ENCODE results near the gene BRMS1.
A peak's percentile ranks its signal among the peaks of the same experiment; 100 is the strongest.
"Not testable (repeated sequence)": the region's sequence is repeated elsewhere in the genome, so short reads cannot be mapped to it uniquely, and the experiment has no call there.

BRMS1 gene

DNA sequence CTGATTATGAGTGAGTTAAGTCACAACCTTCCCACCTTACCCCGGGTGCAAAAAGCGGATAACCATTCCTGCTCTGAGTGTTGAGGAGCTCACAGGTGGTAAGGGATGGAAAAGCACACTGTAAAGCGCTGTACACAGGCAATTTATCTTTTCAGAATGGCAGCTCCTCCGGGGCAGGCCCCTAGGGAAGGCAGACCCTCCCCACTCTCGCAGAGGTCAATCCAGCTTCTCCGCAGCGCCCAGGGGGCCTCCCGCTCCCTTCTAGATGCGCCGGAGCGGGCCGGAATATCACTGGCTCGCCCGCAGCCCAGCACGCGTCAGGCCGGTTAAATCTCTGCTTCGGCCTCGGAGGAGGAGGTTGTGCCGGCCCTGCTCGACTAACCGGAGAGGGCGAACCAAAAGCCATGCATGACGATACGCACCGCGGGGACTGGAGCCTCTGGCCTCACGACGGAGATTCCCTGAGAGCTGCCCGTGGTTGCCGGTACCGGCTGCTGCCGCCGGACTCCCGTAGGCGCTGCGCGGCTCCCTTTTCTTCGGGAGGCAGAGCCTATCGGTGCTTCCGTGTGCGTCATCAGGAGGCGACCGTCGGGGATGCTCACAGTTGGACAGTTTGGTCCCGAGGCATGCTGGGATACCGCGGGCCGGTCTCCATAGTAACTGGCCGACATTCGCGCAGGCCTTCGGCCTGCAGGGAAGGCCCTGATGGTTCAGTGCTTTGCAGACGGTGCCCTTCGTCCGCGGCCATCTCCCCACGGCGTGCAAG, at the start of gene BRMS1:
Gene BRMS1, minus strand, starts transcription at position 555 of the 766 bp plus-strand sequence. CDS start 2,870 bp downstream, outside the sequence.
- DNase-seq, result peak; percentile 93 to 97

GRCh38 chr11:66393954-66394353, 49.0 kb upstream of the BRMS1 start:
- no peak for DNase-seq

- DNase-seq, result no peak
Measured at GRCh38 chr11:66391322-66391721, 46.4 kb upstream of the BRMS1 start.

GRCh38 chr11:66388780-66389386, 44.0 kb upstream of the BRMS1 start:
- DNase-seq, result peak; percentile 67 to 69

DNA sequence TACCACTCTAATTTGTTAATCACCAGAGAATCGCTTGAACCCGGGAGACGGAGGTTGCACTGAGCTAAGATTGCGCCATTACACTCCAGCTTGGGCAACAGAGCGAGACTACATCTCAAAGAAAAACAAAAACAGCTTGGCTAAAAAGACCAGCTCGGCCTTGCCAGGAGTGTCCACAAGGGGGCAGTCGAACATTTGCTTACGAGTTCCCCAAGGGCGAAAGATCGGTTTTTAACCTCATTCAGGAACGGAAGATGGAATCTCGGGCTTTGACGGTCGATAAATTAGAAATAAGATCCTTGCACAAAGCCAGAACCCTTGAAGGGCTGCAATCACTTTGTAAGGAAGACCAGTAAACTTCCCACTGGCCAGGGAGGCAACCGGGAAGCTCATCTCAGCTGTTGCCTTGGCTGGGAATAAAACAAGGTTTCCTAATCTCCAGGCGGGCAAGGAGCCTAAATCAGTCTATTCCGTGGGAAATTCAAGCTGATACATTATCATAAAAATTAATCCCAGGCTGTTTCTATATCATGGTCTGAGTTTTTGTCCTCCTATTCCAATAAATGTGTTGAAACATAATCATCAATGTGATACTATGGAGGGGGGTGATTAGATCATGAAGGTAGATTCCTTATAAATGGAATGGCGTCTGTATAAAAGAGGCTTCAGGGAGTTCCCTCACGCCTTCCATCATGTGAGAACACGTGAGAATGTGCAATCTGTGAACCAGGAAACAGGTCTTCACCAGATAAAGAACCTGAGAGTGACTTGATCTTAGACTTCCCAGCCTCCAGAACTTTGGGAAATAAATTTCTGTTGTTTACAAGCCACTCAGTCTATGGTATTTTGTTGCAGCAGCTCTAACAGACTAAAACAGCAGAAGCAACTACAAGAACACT, 41.5 kb upstream of the BRMS1 start:
- peak; percentile 80 to 88 for DNase-seq

DNA sequence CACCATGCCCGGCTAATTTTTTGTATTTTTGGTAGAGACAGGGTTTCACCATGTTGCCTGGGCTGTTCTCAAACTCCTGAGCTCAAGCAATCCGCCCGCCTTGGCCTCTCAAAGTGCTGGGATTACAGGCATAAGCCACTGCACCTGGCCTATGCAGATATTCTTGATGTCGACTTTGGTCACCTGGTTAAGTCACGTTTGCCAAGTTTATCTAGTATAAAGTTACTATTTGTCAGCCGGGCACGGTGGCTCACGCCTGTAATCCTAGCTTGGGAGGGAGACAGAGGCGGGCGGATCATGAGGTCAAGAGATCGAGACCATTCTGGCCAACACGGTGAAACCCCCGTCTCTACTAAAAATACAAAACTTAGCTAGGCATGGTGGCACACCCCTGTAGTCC, 39.4 kb upstream of the BRMS1 start:
- not testable (repeated sequence) for DNase-seq

- not testable (repeated sequence) for DNase-seq
Measured at GRCh38 chr11:66380264-66380663, 35.4 kb upstream of the BRMS1 start.

GRCh38 chr11:66373690-66374287, 28.9 kb upstream of the BRMS1 start:
- DNase-seq, result not testable (repeated sequence)

DNA sequence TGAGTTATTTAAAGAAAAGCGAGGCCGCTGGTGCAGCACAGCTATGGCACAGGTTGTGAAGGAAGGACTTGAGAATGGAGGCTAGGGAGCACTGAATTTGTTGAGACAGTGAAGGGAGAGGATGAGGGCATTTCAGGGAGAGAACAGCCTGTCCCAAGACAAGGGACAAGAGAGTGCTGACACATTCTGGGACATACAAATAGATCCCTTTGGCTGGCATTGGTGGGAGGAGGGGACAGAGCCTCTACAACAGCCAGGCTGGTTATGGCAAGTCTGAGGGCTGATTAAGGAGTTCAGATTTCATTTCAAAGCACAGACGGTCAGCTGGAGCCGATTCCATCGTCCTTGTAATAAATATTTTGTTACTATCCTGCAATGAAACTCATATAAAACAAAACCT, 28.4 kb upstream of the BRMS1 start:
- DNase-seq, result no peak

GRCh38 chr11:66371627-66372415, 26.9 kb upstream of the BRMS1 start, which contains the start of gene SLC29A2:
TSS of gene SLC29A2 (minus strand) at chr11:66371760. CDS start at chr11:66371591, 169 bp downstream.
- DNase-seq, result peak; percentile 67 to 75

DNA sequence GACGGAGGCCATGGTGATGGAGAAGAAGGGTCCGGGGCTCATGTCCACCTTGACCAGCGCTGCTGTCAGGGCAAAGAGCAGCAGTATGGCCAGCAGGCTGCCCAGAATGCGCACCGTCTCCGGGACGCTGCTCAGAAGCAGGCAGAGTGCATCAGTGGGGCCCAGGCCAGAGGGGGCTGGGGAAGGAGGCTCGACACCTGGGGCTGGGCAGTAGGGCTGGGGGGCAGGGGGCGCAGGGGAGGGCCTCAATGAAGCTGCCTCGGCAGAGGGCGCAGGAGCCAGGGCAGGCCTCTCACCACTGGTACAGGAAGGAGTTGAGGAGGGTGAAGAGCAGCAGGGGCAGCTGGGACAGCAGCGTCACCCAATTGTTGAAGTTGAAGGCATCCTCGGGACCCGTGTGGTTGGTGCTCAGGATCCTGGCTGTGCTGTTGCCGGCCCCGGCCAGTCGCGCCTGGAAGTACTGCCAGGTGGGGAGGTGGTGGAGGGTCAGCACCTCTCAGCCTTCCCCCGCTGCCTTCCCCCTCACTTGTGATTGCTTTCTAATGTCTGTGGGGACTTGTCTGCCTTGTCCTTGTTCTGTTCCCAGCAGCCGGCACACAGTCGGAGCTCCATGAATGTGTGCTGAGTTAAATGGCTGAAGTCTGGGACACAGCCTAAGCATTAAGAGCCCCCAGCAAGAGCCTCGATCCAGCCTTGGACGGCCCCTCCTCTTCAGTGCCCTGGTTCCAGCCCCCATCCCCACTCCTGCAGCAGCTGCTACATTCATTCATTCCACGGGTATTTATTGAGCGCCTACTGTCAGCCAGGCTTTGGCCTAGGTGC, 24.4 kb upstream of the BRMS1 start:
- DNase-seq, result no peak

DNA sequence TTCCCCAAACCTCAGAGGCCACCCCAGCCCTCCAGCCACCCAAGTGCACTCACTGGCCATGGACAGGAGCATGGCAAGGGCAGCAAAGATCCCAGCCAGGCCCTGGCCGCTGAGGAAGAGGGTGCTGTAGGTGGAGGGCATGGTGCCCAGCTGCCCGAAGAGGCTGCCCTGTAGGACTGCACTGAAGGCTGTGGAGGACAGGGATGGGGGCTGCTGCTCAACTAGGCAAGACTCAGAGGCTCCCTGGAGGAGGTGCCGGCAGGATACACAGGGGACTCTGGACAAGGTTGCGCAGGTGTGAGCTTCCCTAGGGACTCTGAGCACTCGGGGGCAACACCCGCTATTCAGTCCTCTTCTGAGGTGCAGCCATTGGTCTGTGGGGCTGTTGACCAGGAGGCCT, 23.6 kb upstream of the BRMS1 start:
- DNase-seq, result no peak

- no peak for DNase-seq
Measured at GRCh38 chr11:66367561-66368312, 22.8 kb upstream of the BRMS1 start.

DNA sequence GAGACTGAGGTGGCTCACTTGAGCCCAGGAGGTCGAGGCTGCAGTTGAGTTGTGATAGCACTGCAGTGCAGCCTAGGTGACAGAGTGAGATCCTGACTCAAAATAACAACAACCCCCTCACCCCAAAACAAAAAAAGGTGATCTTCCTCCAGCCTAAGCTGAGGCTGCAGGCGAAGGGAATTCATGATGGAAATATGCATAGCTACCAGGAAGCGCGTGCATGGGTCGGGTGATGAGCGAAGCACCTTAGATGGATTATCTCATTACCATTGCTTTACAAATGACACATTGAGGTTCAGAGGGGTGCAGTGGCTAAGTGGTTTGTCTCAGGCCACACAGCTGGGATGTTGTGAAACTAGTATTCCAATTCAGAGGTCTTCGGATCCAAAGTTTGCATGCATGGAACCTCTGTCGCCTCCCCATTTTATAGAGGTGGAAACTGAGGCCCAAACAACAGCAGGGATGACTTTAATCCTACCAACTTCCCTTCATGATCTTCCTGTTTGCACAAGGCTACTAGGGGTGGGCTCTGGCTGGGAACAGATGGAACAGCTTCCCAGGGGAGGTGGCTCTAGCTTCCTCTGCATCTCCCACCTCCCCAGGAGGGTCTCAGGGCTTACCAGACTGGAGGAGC, 22.1 kb upstream of the BRMS1 start:
- DNase-seq, result no peak

DNA sequence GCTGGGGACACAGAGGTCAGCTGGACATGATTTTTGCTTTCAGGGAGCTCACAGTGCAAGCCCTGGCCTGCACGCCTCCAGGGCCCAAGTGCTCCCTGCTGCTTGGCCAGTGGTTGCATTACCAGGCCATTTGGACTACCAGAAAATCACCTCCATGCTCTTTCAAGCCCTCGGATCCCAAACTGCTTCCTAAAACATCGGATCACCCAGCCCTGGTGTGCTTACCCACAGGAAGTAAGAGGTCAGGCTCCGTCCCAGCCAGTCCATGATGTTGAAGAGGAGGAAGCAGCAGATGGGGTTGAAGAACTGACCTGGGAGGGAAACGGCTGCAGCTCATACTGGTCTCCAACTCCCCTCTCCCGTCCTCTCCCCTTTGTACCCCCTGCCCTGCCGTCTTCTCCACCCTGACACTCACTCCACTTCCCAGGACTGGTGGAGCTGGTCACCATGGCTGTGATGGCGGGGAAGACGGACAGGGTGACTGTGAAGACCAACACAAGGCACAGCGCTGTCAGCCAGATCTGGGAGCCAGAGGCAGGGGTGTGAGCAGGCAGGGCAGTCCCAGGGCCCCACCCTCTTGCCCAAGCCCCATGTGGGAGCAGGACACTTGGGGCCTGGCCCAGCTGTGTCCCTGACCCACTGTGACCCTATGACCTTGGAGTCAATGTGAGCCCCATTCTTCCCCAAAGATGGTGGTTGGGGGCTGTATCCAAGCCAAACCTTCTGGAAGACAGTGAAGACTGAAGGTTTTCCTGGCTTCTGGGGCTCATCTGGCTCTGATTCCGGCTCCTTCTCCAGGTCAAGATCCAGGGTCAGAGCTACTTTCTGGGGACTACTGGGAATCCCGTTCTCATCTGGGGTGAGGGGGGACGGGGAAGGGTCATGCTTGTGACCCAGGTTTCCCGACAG, 21.1 kb upstream of the BRMS1 start:
- DNase-seq, result no peak

GRCh38 chr11:66365166-66365565, 20.3 kb upstream of the BRMS1 start:
- DNase-seq, result no peak

DNA sequence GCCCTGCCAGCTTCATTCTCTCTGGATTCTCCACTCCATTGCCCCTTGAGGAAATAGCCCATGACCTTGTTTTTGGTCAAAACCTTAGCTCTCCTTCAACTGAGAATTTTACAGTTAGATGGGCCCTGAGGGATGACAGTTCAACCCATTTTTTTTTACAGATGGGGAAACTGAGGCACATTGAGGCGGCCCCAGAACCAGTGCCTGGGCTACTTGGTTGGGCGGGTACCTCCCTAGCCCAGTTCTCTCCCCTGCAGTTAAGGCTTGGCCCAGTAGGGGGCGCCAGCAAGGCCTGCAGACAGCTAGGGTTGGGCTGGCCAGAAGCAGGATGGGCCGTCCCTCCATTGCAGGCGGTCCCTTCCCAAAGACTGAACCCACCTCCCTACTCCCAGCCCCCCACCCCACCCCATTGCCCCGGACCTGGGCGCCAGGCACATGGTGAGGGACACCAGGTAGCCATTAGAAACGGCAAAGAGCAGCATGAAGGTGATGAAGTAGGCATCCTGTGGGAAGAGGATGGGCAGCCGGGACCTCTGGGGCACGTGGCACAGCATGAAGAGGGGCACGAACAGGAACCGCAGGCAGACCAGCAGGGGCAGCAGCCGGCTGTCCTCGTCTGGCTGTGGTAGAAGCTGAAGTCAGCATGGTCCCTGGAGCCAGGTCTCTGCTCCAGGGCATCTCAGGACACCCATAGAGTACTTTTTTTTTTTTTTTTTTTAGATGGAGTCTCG, 19.1 kb upstream of the BRMS1 start:
- peak; percentile 44 to 70 for DNase-seq

GRCh38 chr11:66363187-66363601, 18.3 kb upstream of the BRMS1 start:
- no peak for DNase-seq
